H1 (cell line): ENCODE data around the gene ASXL2. TPM values are rescaled to one million over a fixed set of nuclear protein-coding genes. Genes with fewer than 3 reads are reported as not detected.

Source experiments
- CTCF ChIA-PET: fragments of 300-600 bp; sonication (Branson Sonifier 250); formaldehyde crosslinking; loops from one replicate; lab custom pipeline; 2021; ENCODE audit not compliant: partially characterized antibody; lab: Charles Lee
- POLR2A ChIA-PET: fragments of 300-600 bp; sonication (Branson Sonifier 250); formaldehyde crosslinking; loops from one replicate; lab custom pipeline; 2021; ENCODE audit warnings: inconsistent platforms; ENCODE audit not compliant: partially characterized antibody; lab: Charles Lee
- DNase-seq, 2 experiments: peaks; one replicate each; pipeline versions ENCODE4 v3.0.0 to v3.0.0-alpha.2; 2010 to 2022; ENCODE audit warnings: low spot score in 2 of 2, low read depth in 1 of 2, mixed read lengths in 1 of 2
- FAIRE-seq: peaks from 2 replicates; lab custom pipeline; 2011; peaks lifted over from hg19 to GRCh38; lab: Jason Lieb, UNC
- H2AFZ ChIP-seq: 2 replicates; pipeline ENCODE4 v1.8.1; 2012; ENCODE audit warnings: low read length, inconsistent platforms
- H2AK5ac ChIP-seq: 2 replicates; pipeline ENCODE4 v1.6.1; 2013; ENCODE audit warnings: low read depth, low read length
- H2BK120ac ChIP-seq: replicated peaks from 2 replicates; pipeline ENCODE3; 2013; ENCODE audit warnings: low read depth, low read length, inconsistent platforms
- H2BK12ac ChIP-seq: 2 replicates; pipeline ENCODE4 v1.6.1; 2013; ENCODE audit warnings: low read depth, low read length
- H2BK15ac ChIP-seq: 2 replicates; pipeline ENCODE4 v1.6.1; 2013; ENCODE audit warnings: low read length
- H2BK20ac ChIP-seq: 2 replicates; pipeline ENCODE4 v1.6.1; 2013; ENCODE audit warnings: low read length
- H2BK5ac ChIP-seq: 2 replicates; pipeline ENCODE4 v1.6.1; 2013; ENCODE audit warnings: low read depth, low read length
- H3K14ac ChIP-seq: 2 replicates; pipeline ENCODE4 v1.6.1; 2013; ENCODE audit warnings: inconsistent platforms; ENCODE audit not compliant: insufficient read length
- H3K18ac ChIP-seq: 2 replicates; pipeline ENCODE4 v1.6.1; 2013; ENCODE audit warnings: low read length; ENCODE audit errors: extremely low read depth
- H3K23ac ChIP-seq: 2 replicates; pipeline ENCODE4 v1.6.1; 2013; ENCODE audit warnings: inconsistent platforms; ENCODE audit not compliant: insufficient read length
- H3K23me2 ChIP-seq: 2 replicates; pipeline ENCODE4 v1.6.1; 2013; ENCODE audit warnings: low read depth, low read length
- H3K27ac ChIP-seq: 2 replicates; pipeline ENCODE4 v1.6.1; 2011; ENCODE audit warnings: low read depth, low read length, inconsistent platforms
- H3K27me3 ChIP-seq, 4 experiments: replicated peaks in 1 of 4; 1 replicate in 1 of 4; 2 replicates in 3 of 4; pipeline versions ENCODE4 v1.6.1 to v1.8.1; 2011 to 2013; ENCODE audit warnings: low read length in 3 of 4, mild to moderate bottlenecking in 3 of 4, inconsistent platforms in 2 of 4, mixed read lengths in 2 of 4, moderate library complexity in 1 of 4; ENCODE audit not compliant: control insufficient read depth in 3 of 4, insufficient read depth in 3 of 4; ENCODE audit errors: extremely low read depth in 1 of 4
- H3K36me3 ChIP-seq, 4 experiments: 2 replicates each; pipeline versions ENCODE4 v1.6.1 to v1.8.1; 2011 to 2013; ENCODE audit warnings: mild to moderate bottlenecking in 4 of 4, low read length in 3 of 4, moderate library complexity in 2 of 4, control low read depth in 1 of 4, inconsistent platforms in 1 of 4; ENCODE audit not compliant: insufficient read depth in 4 of 4, control insufficient read depth in 2 of 4
- H3K4ac ChIP-seq: replicated peaks from 2 replicates; pipeline ENCODE3; 2013; ENCODE audit warnings: low read length, low read depth, mixed read lengths, inconsistent platforms; ENCODE audit not compliant: insufficient read length
- H3K4me1 ChIP-seq, 4 experiments: replicated peaks in 1 of 4; 1 replicate in 1 of 4; 2 replicates in 3 of 4; pipeline versions ENCODE4 v1.6.1 to v1.8.1; 2011 to 2013; ENCODE audit warnings: low read length in 3 of 4, inconsistent platforms in 2 of 4, mixed read lengths in 1 of 4; ENCODE audit not compliant: insufficient read depth in 4 of 4, control insufficient read depth in 3 of 4
- H3K4me2 ChIP-seq, 2 experiments: 2 replicates each; pipeline versions ENCODE4 v1.6.1 to v1.8.1; 2011 to 2013; ENCODE audit warnings: low read depth in 2 of 2, low read length in 2 of 2, control low read depth in 1 of 2, inconsistent platforms in 1 of 2, mild to moderate bottlenecking in 1 of 2; ENCODE audit not compliant: insufficient read depth in 1 of 2
- H3K4me3 ChIP-seq, 4 experiments: fragments of 200-600, 300-600 bp in 1 of 4; sonication (generic), shearing (Covaris generic), sonication (Bioruptor Twin) in 1 of 4; 2 replicates each; pipeline versions ENCODE4 v1.5.1 to v1.8.1; 2011 to 2016; ENCODE audit warnings: low read length in 4 of 4, low read depth in 3 of 4, control low read depth in 2 of 4, inconsistent platforms in 2 of 4, mild to moderate bottlenecking in 2 of 4, mixed read lengths in 1 of 4, moderate library complexity in 1 of 4; ENCODE audit not compliant: insufficient read depth in 2 of 4; ENCODE audit errors: extremely low read depth in 1 of 4
- H3K56ac ChIP-seq: replicated peaks from 2 replicates; pipeline ENCODE3; 2013; ENCODE audit warnings: low read depth, mild to moderate bottlenecking, mixed read lengths, low read length, inconsistent platforms; ENCODE audit not compliant: insufficient read length
- H3K79me1 ChIP-seq: 2 replicates; pipeline ENCODE4 v1.6.1; 2013; ENCODE audit warnings: low read depth, low read length, control low read depth
- H3K79me2 ChIP-seq, 2 experiments: 2 replicates each; pipeline versions ENCODE4 v1.6.1 to v1.8.1; 2012 to 2013; ENCODE audit warnings: low read length in 2 of 2, mild to moderate bottlenecking in 2 of 2, inconsistent platforms in 1 of 2; ENCODE audit not compliant: insufficient read depth in 2 of 2, control insufficient read depth in 1 of 2
- H3K9ac ChIP-seq, 4 experiments: replicated peaks in 1 of 4; 1 replicate in 1 of 4; 2 replicates in 3 of 4; pipeline versions ENCODE4 v1.6.1 to v1.8.1; 2011 to 2013; ENCODE audit warnings: low read depth in 3 of 4, low read length in 3 of 4, control low read depth in 2 of 4, mild to moderate bottlenecking in 2 of 4, moderate library complexity in 2 of 4, inconsistent platforms in 1 of 4; ENCODE audit errors: extremely low read depth in 1 of 4
- H3K9me3 ChIP-seq, 2 experiments: 2 replicates each; pipeline versions ENCODE4 v1.6.1 to v1.8.1; 2012 to 2013; ENCODE audit warnings: mild to moderate bottlenecking in 2 of 2, moderate library complexity in 2 of 2, control low read depth in 1 of 2, inconsistent platforms in 1 of 2, low read depth in 1 of 2, low read length in 1 of 2, mixed read lengths in 1 of 2; ENCODE audit not compliant: insufficient read depth in 2 of 2
- H4K20me1 ChIP-seq, 2 experiments: replicated peaks in 1 of 2; 2 replicates each; pipeline versions ENCODE3 to v1.8.1; 2011 to 2013; ENCODE audit warnings: inconsistent platforms in 2 of 2, low read length in 2 of 2, mild to moderate bottlenecking in 1 of 2; ENCODE audit not compliant: insufficient read depth in 2 of 2, control insufficient read depth in 1 of 2
- H4K5ac ChIP-seq: 2 replicates; pipeline ENCODE4 v1.6.1; 2013; ENCODE audit warnings: low read length, low read depth, mixed read lengths, inconsistent platforms; ENCODE audit not compliant: insufficient read length
- H4K8ac ChIP-seq: 2 replicates; pipeline ENCODE4 v1.8.0; 2013; ENCODE audit warnings: mild to moderate bottlenecking, moderate library complexity, low read length, inconsistent platforms; ENCODE audit not compliant: insufficient read depth; ENCODE audit errors: extremely low read depth
- H4K91ac ChIP-seq: replicated peaks from 2 replicates; pipeline ENCODE3; 2013; ENCODE audit warnings: low read length, mixed read lengths, inconsistent platforms; ENCODE audit not compliant: insufficient read length
- POLR2A ChIP-seq, 2 experiments: IDR thresholded peaks; 1 replicate in 1 of 2; 2 replicates in 1 of 2; pipeline ENCODE4 v1.6.1; 2011; ENCODE audit warnings: low read depth in 2 of 2, low read length in 2 of 2, mild to moderate bottlenecking in 2 of 2; ENCODE audit errors: control extremely low read depth in 1 of 2
- SIN3A ChIP-seq, 2 experiments: IDR thresholded peaks in 1 of 2; conservative IDR thresholded peaks in 1 of 2; 2 replicates each; pipeline ENCODE4 v1.6.1; 2011 to 2012; ENCODE audit warnings: low read length in 2 of 2, improper control_type of control experiment in 1 of 2, low read depth in 1 of 2, mild to moderate bottlenecking in 1 of 2
- TEAD4 ChIP-seq: IDR thresholded peaks from 2 replicates; pipeline ENCODE4 v1.6.1; 2012; ENCODE audit warnings: low read depth, low read length, inconsistent platforms, mixed read lengths
- WGBS, 2 experiments: shearing (Covaris generic) in 1 of 2; methylation state at CpG; one replicate each; pipeline versions ENCODE4 v1.1.6 to v1.1.7; 2013 to 2015; ENCODE audit warnings: low lambda C conversion rate in 2 of 2, mixed read lengths in 2 of 2, inconsistent platforms in 1 of 2, low coverage in 1 of 2, missing lambda C conversion rate in 1 of 2; ENCODE audit not compliant: insufficient replicate concordance in 2 of 2, insufficient coverage in 1 of 2, insufficient read length in 1 of 2; ENCODE audit errors: extremely low coverage in 1 of 2, missing lambda C conversion rate in 1 of 2; 5-methylcytosine and 5-hydroxymethylcytosine counted together
- polyA plus RNA-seq, 7 experiments: library from polyadenylated mRNA; depleted of rRNA in 3 of 7; stranded (reverse) in 5 of 7; unstranded in 2 of 7; fragments of >200 nt in 5 of 7; fragments of 200-250 nt in 2 of 7; gene quantifications; 1 replicate in 5 of 7; 2 replicates in 1 of 7; 4 replicates in 1 of 7; pipeline versions ENCODE4 v1.2.1 to v1.2.3, GENCODE V29; 2011 to 2013; ENCODE audit warnings: missing spikeins in 2 of 7, mixed read lengths in 2 of 7
- total RNA-seq: library from RNA; stranded (reverse); fragmentation: NEBNext Ultra II Directional; extraction: Animal tissue kit (Norgen Biotek cat#: 25700); gene quantifications from 2 replicates; pipeline ENCODE4 v1.2.1, GENCODE V29; 2021

ASXL2 gene
- total and polyA plus RNA-seq, 2 of the 8 experiments (the other 6 are each of a cell fraction or from before 2014, with no cell fraction given), result 7.2 to 41.3 TPM

GRCh38 chr2:25867396-25868003 is 10.8 kb downstream of the ASXL2 start:
- H3K4me1 ChIP-seq, result no peaks in the 10 kb centered on the region; a peak in 1 of 7 replicates
- no peak overlapping the region for H2BK5ac ChIP-seq
- CTCF ChIA-PET, result interaction anchor here (1.1 to 7.6 kb wide), 3 partner anchors 10 to 83 kb away, joined by 6 to 47 read pairs (median 6); no protein-coding TSS in a partner anchor
- no peak overlapping the region for H2BK120ac ChIP-seq
- H2BK12ac ChIP-seq, result no peak overlapping the region
- 52% methylated on average over 5 of the region's 5 CpGs; no CpG with 5 or more reads in 1 of the 2 experiments for WGBS, 2 experiments
- H2BK15ac ChIP-seq, result no peak overlapping the region
- no peaks in the 10 kb centered on the region; the same call in 1 of the 2 replicates for H3K23me2 ChIP-seq
- H2BK20ac ChIP-seq, result no peak overlapping the region
- H3K27me3 ChIP-seq, result no peaks in the 10 kb centered on the region
- peaks cover 2% of the 10 kb centered on the region for H3K79me1 ChIP-seq
- TF ChIP-seq SIN3A (conservative IDR thresholded peaks at IDR 0.05 in 1 of 2, IDR thresholded peaks at IDR 0.05 in 1 of 2; ENCODE audit: low read depth in 1 of 2, low read length in 2 of 2), result no peak
- no peak for TF ChIP-seq POLR2A (IDR thresholded peaks at IDR 0.05; ENCODE audit: control extremely low read depth in 1 of 2, low read depth in 2 of 2, low read length in 2 of 2)
- peak; percentile 48; the same call in 1 of the 2 replicates for TF ChIP-seq TEAD4
- TF ChIP-seq, all 59 proteins: peak for 1
- DNase-seq (no peak), FAIRE-seq (no peak)
- H4K20me1 ChIP-seq, result peaks cover 1 to 4% of the 10 kb centered on the region in 2 experiments
- peaks cover 0 to 2% (median 0%) of the 10 kb centered on the region in 4 experiments; a peak in 1 of 8 replicates for H3K36me3 ChIP-seq
- H3K23ac ChIP-seq, result no peak overlapping the region
- H4K91ac ChIP-seq, result no peak overlapping the region
- H3K9me3 ChIP-seq, result no peaks in the 10 kb centered on the region
- no peak overlapping the region for H3K18ac ChIP-seq
- H3K27ac ChIP-seq, result no peak overlapping the region
- H2AFZ ChIP-seq, result no peak overlapping the region
- no peak overlapping the region for H4K8ac ChIP-seq
- H4K5ac ChIP-seq, result no peak overlapping the region
- no peak overlapping the region for H3K4me3 ChIP-seq
- POLR2A ChIA-PET, result interaction anchor here (0.7 to 2.1 kb wide), 5 partner anchors 7 to 80 kb away, joined by 3 to 8 read pairs (median 4); partner anchors contain the start of gene ASXL2
- H3K14ac ChIP-seq, result no peak overlapping the region
- no peak overlapping the region for H3K4me2 ChIP-seq
- H3K56ac ChIP-seq, result no peak overlapping the region
- H3K4ac ChIP-seq, result no peak overlapping the region
- no peak overlapping the region for H2AK5ac ChIP-seq
- no peak overlapping the region for H3K9ac ChIP-seq
- peaks cover 3 to 87% of the 10 kb centered on the region in 2 experiments for H3K79me2 ChIP-seq
